KMS-11 (cell line): ENCODE data around the gene PLN.

Experiments
- H2AFZ ChIP-seq: fragments of 200-600 bp; sonication (generic); 2 replicates; pipeline ENCODE4 v1.6.1; 2016; ENCODE audit warnings: antibody characterized with exemption, mixed run types, low read depth
- H3K27ac ChIP-seq: fragments of 200-600 bp; sonication (generic); 2 replicates; pipeline ENCODE4 v1.6.1; 2016; ENCODE audit warnings: mild to moderate bottlenecking, mixed run types
- H3K27me3 ChIP-seq: fragments of 200-600 bp; sonication (generic); 2 replicates; pipeline ENCODE4 v1.6.1; 2017; ENCODE audit warnings: mild to moderate bottlenecking, low read depth, mixed run types, moderate library complexity; ENCODE audit not compliant: insufficient read depth
- H3K36me3 ChIP-seq: fragments of 200-600 bp; sonication (generic); 2 replicates; pipeline ENCODE4 v1.6.1; 2017; ENCODE audit warnings: mild to moderate bottlenecking, mixed run types; ENCODE audit not compliant: insufficient read depth
- H3K4me1 ChIP-seq: fragments of 200-600 bp; sonication (generic); 2 replicates; pipeline ENCODE4 v1.6.1; 2016; ENCODE audit warnings: mild to moderate bottlenecking, low read depth, mixed run types; ENCODE audit not compliant: poor library complexity, severe bottlenecking
- H3K4me2 ChIP-seq: fragments of 200-600 bp; sonication (generic); 2 replicates; pipeline ENCODE4 v1.7.0; 2016; ENCODE audit warnings: mild to moderate bottlenecking, mixed run types
- H3K4me3 ChIP-seq: fragments of 200-600 bp; sonication (generic); IDR thresholded peaks from 2 replicates; pipeline ENCODE4 v1.6.1; 2017; ENCODE audit warnings: low read depth, low read length, mixed read lengths; ENCODE audit not compliant: insufficient read depth
- H3K79me2 ChIP-seq: fragments of 200-600 bp; sonication (generic); 2 replicates; pipeline ENCODE4 v1.6.1; 2016; ENCODE audit warnings: low read depth, mixed run types; ENCODE audit not compliant: insufficient read depth
- H3K9ac ChIP-seq: fragments of 200-600 bp; sonication (generic); 2 replicates; pipeline ENCODE4 v1.6.1; 2016; ENCODE audit warnings: mild to moderate bottlenecking, mixed run types
- H4K20me1 ChIP-seq: fragments of 200-600 bp; sonication (generic); 2 replicates; pipeline ENCODE4 v1.6.1; 2016; ENCODE audit warnings: mild to moderate bottlenecking, mixed run types; ENCODE audit not compliant: insufficient read depth
- TF ChIP-seq, protein P1 (sequence below): fragments of 200-600 bp; sonication (generic); conservative IDR thresholded peaks from 2 replicates; pipeline ENCODE4 v1.6.1; 2017; ENCODE audit warnings: low read depth, mild to moderate bottlenecking, antibody characterized with exemption, low read length, moderate library complexity, mixed read lengths

Gene PLN

DNA sequence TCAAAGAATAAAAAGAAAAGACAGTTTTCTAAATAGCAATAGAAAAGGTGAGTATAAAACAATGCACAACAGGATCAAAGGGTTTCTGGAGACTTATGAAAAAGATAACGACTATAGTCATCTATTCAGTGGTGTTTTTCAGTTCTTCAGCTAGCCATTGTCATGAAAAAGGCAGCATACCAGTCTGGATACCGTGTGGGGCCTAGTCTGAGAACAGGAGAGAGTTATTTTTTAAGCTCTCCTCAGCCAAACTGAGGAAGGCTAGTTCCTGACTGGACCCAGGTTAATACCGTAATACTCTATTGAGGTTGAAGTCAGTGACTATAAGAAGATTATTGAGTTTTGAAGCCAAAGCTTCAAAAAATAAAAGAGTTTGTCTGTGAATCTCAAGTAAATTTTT lies 49.5 kb downstream of the PLN start:
- Histone ChIP-seq H4K20me1 (no peaks in the 10 kb centered on the region), H3K4me3 (no peak overlapping the region), H3K27me3 (no peaks in the 10 kb centered on the region), H3K27ac (no peak overlapping the region), H3K4me2 (no peak overlapping the region), H3K4me1 (no peaks in the 10 kb centered on the region), H3K36me3 (no peaks in the 10 kb centered on the region), H3K79me2 (no peaks in the 10 kb centered on the region), H2AFZ (no peak overlapping the region), H3K9ac (no peak overlapping the region)
- TF ChIP-seq, protein P1, sequence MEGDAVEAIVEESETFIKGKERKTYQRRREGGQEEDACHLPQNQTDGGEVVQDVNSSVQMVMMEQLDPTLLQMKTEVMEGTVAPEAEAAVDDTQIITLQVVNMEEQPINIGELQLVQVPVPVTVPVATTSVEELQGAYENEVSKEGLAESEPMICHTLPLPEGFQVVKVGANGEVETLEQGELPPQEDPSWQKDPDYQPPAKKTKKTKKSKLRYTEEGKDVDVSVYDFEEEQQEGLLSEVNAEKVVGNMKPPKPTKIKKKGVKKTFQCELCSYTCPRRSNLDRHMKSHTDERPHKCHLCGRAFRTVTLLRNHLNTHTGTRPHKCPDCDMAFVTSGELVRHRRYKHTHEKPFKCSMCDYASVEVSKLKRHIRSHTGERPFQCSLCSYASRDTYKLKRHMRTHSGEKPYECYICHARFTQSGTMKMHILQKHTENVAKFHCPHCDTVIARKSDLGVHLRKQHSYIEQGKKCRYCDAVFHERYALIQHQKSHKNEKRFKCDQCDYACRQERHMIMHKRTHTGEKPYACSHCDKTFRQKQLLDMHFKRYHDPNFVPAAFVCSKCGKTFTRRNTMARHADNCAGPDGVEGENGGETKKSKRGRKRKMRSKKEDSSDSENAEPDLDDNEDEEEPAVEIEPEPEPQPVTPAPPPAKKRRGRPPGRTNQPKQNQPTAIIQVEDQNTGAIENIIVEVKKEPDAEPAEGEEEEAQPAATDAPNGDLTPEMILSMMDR = no peak

DNA sequence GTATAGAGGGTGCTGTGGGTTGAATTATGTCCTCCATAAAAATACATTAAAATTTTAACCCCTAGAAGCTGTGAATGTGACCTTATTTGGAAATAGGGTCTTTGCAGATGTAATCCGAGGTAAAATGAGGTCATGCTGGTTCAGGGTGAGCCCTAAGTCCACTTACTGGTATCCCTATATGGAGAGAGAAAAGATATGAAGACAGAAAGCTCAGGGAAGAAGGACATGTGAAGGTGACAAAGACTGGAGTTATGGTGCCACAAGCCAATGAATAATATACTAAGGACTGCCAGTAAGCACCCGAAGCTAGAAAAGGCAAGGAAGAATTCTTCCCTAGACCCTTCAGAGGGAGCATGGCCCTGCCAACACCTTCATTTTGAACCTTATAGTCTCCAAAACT lies 50.2 kb downstream of the PLN start:
- H3K4me1 ChIP-seq = no peaks in the 10 kb centered on the region
- no peak overlapping the region for H2AFZ ChIP-seq
- TF ChIP-seq, protein P1 = no peak
- H3K4me3 ChIP-seq = no peak overlapping the region
- H3K27ac ChIP-seq = no peak overlapping the region
- no peaks in the 10 kb centered on the region for H3K79me2 ChIP-seq
- H3K27me3 ChIP-seq = no peaks in the 10 kb centered on the region
- H4K20me1 ChIP-seq = no peaks in the 10 kb centered on the region
- H3K4me2 ChIP-seq = no peak overlapping the region
- H3K36me3 ChIP-seq = no peaks in the 10 kb centered on the region
- no peak overlapping the region for H3K9ac ChIP-seq

DNA sequence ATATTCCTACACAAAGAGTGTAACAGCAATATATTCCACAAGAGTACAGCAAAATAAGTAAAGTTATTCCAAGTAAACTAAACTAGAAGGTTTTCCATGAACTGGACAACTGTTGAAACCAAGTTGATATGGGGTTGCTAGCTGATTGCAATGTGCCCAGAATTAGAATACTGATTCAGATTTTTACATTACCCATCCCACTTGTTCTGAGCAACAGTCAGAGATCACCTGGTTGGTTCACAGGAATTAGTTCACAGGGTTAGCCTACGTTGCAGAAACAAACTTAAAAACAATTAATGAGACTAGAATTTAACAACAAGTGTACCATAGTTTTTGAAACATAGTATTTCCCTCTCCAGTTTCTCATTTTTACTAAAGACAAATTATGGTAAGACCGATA lies 54.2 kb downstream of the PLN start:
- Histone ChIP-seq H3K27ac (no peak overlapping the region), H3K4me1 (no peaks in the 10 kb centered on the region), H3K4me2 (no peak overlapping the region), H2AFZ (no peak overlapping the region), H3K79me2 (no peaks in the 10 kb centered on the region), H4K20me1 (no peaks in the 10 kb centered on the region), H3K9ac (no peak overlapping the region), H3K36me3 (no peaks in the 10 kb centered on the region), H3K4me3 (no peak overlapping the region), H3K27me3 (no peaks in the 10 kb centered on the region)
- TF ChIP-seq, protein P1 = no peak

DNA sequence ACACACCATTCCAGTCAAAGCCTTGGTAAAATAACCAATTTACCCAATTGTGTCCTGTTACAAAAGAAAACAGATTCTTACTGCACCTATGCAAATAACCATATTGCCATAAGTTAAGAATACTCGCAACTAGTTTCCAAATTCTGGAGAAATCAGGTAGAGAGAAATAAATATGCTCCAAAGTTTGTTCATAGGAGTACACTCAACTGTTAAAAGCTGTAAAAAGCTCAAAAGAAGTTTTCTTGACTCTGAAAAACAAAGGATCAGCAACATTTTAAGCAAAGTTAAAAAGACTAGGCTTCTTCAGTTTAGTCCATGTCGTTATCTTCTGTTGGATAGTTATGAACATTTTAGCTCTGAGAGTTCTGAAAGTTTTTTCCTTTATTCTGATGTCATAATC lies 55.3 kb downstream of the PLN start:
- no peak overlapping the region for H3K4me3 ChIP-seq
- no peak overlapping the region for H3K27ac ChIP-seq
- no peak overlapping the region for H3K9ac ChIP-seq
- no peaks in the 10 kb centered on the region for H3K27me3 ChIP-seq
- H3K36me3 ChIP-seq = no peaks in the 10 kb centered on the region
- TF ChIP-seq, protein P1 = no peak
- no peaks in the 10 kb centered on the region for H4K20me1 ChIP-seq
- no peak overlapping the region for H3K4me2 ChIP-seq
- no peaks in the 10 kb centered on the region for H3K4me1 ChIP-seq
- no peaks in the 10 kb centered on the region for H3K79me2 ChIP-seq
- no peak overlapping the region for H2AFZ ChIP-seq

DNA sequence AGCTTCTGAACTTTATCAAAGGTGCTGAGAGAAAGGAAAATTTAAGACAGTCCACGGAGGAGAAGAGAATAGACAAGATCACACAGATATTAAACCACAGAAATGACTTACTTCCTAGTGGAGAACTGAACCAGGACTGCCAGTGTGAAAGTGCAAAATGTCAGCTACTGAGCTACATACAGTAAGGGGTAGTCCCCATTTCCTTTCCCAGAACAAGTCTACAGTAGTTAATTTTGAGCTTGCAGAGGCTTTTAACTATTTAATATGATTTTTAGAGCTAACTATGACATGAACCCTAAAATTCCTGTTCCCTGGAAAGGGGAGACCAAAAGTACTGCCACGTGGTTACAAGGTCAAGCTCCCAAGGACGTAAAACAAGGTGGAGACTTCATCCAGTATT lies 58.2 kb downstream of the PLN start:
- no peaks in the 10 kb centered on the region for H3K79me2 ChIP-seq
- no peaks in the 10 kb centered on the region for H3K27me3 ChIP-seq
- H3K4me3 ChIP-seq = no peak overlapping the region
- no peak overlapping the region for H3K27ac ChIP-seq
- H4K20me1 ChIP-seq = no peaks in the 10 kb centered on the region
- TF ChIP-seq, protein P1 = no peak
- H3K4me1 ChIP-seq = no peaks in the 10 kb centered on the region
- no peak overlapping the region for H3K9ac ChIP-seq
- no peak overlapping the region for H2AFZ ChIP-seq
- H3K36me3 ChIP-seq = no peaks in the 10 kb centered on the region
- no peak overlapping the region for H3K4me2 ChIP-seq
